ENCODE results near the gene NMT1. TPM values are rescaled to one million over a fixed set of nuclear protein-coding genes. Genes with fewer than 3 reads are reported as not detected.

The NMT1 gene
- total and polyA plus RNA-seq, 2 of the 13 experiments (the other 11 are each of a cell fraction or from before 2014, with no cell fraction given), result 75.7 to 142 TPM

DNA sequence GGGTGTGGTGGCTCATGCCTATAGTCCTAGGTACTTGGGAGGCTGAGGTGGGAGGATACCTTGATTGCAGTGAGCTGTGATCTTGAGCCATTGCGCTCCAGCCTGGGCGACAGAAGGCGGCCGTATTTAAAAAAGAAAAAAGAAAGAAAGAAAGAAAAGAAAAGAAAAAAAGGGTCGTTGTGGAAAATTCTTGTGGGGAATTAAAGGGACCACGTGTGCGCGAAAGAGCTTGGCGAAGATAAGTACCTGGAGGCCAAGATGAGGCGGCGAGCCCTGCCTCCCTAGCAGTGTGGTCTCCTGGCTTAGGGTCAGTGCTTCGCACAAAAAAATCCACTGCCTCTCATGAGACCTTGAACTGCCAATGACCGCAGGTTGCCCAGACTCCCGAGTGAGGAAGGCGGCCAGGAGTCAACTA, 728 bp upstream of the NMT1 start (continued):
- TF ChIP-seq ZNF703 (CRISPR knock-in tag; IDR thresholded peaks at IDR 0.05; ENCODE audit: borderline replicate concordance) (no peak), RXRA (CRISPR knock-in tag; IDR thresholded peaks at IDR 0.05) (peak; percentile 79; the same call in 1 of the 2 replicates), ZNF234 (CRISPR knock-in tag; conservative IDR thresholded peaks at IDR 0.05) (no peak), ZNF30 (CRISPR knock-in tag; IDR thresholded peaks at IDR 0.05) (no peak), KDM6A (CRISPR knock-in tag; IDR thresholded peaks at IDR 0.05; ENCODE audit: low read depth) (no peak), TCF7 (IDR thresholded peaks at IDR 0.05; ENCODE audit: low read depth) (no peak), DMAP1 (CRISPR knock-in tag; IDR thresholded peaks at IDR 0.05) (no peak), AHR (CRISPR knock-in tag; IDR thresholded peaks at IDR 0.05) (no peak), ZSCAN31 (CRISPR knock-in tag; IDR thresholded peaks at IDR 0.05; ENCODE audit: low read depth) (no peak)
- TF ChIP-seq, protein P1, sequence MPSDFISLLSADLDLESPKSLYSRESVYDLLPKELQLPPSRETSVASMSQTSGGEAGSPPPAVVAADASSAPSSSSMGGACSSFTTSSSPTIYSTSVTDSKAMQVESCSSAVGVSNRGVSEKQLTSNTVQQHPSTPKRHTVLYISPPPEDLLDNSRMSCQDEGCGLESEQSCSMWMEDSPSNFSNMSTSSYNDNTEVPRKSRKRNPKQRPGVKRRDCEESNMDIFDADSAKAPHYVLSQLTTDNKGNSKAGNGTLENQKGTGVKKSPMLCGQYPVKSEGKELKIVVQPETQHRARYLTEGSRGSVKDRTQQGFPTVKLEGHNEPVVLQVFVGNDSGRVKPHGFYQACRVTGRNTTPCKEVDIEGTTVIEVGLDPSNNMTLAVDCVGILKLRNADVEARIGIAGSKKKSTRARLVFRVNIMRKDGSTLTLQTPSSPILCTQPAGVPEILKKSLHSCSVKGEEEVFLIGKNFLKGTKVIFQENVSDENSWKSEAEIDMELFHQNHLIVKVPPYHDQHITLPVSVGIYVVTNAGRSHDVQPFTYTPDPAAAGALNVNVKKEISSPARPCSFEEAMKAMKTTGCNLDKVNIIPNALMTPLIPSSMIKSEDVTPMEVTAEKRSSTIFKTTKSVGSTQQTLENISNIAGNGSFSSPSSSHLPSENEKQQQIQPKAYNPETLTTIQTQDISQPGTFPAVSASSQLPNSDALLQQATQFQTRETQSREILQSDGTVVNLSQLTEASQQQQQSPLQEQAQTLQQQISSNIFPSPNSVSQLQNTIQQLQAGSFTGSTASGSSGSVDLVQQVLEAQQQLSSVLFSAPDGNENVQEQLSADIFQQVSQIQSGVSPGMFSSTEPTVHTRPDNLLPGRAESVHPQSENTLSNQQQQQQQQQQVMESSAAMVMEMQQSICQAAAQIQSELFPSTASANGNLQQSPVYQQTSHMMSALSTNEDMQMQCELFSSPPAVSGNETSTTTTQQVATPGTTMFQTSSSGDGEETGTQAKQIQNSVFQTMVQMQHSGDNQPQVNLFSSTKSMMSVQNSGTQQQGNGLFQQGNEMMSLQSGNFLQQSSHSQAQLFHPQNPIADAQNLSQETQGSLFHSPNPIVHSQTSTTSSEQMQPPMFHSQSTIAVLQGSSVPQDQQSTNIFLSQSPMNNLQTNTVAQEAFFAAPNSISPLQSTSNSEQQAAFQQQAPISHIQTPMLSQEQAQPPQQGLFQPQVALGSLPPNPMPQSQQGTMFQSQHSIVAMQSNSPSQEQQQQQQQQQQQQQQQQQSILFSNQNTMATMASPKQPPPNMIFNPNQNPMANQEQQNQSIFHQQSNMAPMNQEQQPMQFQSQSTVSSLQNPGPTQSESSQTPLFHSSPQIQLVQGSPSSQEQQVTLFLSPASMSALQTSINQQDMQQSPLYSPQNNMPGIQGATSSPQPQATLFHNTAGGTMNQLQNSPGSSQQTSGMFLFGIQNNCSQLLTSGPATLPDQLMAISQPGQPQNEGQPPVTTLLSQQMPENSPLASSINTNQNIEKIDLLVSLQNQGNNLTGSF (CRISPR knock-in tag; IDR thresholded peaks at IDR 0.05), result peak; percentile 91; the same call in 1 of the 2 replicates
- TF ChIP-seq, protein P2, sequence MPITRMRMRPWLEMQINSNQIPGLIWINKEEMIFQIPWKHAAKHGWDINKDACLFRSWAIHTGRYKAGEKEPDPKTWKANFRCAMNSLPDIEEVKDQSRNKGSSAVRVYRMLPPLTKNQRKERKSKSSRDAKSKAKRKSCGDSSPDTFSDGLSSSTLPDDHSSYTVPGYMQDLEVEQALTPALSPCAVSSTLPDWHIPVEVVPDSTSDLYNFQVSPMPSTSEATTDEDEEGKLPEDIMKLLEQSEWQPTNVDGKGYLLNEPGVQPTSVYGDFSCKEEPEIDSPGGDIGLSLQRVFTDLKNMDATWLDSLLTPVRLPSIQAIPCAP (CRISPR knock-in tag; IDR thresholded peaks at IDR 0.05; ENCODE audit: low read depth), result no peak
- TF ChIP-seq, protein P3, sequence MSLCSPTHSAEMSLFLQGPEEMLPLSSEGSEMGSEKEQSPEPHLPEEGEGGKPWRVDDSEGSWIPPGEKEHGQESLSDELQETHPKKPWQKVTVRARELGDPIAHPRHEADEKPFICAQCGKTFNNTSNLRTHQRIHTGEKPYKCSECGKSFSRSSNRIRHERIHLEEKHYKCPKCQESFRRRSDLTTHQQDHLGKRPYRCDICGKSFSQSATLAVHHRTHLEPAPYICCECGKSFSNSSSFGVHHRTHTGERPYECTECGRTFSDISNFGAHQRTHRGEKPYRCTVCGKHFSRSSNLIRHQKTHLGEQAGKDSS (CRISPR knock-in tag; IDR thresholded peaks at IDR 0.05; ENCODE audit: borderline replicate concordance, low read depth), result no peak
- TF ChIP-seq, protein P4, sequence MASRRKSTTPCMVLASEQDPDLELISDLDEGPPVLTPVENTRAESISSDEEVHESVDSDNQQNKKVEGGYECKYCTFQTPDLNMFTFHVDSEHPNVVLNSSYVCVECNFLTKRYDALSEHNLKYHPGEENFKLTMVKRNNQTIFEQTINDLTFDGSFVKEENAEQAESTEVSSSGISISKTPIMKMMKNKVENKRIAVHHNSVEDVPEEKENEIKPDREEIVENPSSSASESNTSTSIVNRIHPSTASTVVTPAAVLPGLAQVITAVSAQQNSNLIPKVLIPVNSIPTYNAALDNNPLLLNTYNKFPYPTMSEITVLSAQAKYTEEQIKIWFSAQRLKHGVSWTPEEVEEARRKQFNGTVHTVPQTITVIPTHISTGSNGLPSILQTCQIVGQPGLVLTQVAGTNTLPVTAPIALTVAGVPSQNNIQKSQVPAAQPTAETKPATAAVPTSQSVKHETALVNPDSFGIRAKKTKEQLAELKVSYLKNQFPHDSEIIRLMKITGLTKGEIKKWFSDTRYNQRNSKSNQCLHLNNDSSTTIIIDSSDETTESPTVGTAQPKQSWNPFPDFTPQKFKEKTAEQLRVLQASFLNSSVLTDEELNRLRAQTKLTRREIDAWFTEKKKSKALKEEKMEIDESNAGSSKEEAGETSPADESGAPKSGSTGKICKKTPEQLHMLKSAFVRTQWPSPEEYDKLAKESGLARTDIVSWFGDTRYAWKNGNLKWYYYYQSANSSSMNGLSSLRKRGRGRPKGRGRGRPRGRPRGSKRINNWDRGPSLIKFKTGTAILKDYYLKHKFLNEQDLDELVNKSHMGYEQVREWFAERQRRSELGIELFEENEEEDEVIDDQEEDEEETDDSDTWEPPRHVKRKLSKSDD (CRISPR knock-in tag; IDR thresholded peaks at IDR 0.05; ENCODE audit: low read depth), result no peak

All from HepG2 (cell line).